H1 (cell line): ENCODE measurements around the gene RFX5. TPM values are rescaled to one million over a fixed set of nuclear protein-coding genes. Genes with fewer than 3 reads are reported as not detected.

Experiments used
- CTCF ChIA-PET: fragments of 300-600 bp; sonication (Branson Sonifier 250); formaldehyde crosslinking; loops from one replicate; lab custom pipeline; 2021; ENCODE audit not compliant: partially characterized antibody; lab: Charles Lee
- POLR2A ChIA-PET: fragments of 300-600 bp; sonication (Branson Sonifier 250); formaldehyde crosslinking; loops from one replicate; lab custom pipeline; 2021; ENCODE audit warnings: inconsistent platforms; ENCODE audit not compliant: partially characterized antibody; lab: Charles Lee
- DNase-seq, 2 experiments: peaks; one replicate each; pipeline versions ENCODE4 v3.0.0 to v3.0.0-alpha.2; 2010 to 2022; ENCODE audit warnings: low spot score in 2 of 2, low read depth in 1 of 2, mixed read lengths in 1 of 2
- FAIRE-seq: peaks from 2 replicates; lab custom pipeline; 2011; peaks lifted over from hg19 to GRCh38; lab: Jason Lieb, UNC
- H2AFZ ChIP-seq: 2 replicates; pipeline ENCODE4 v1.8.1; 2012; ENCODE audit warnings: low read length, inconsistent platforms
- H2AK5ac ChIP-seq: 2 replicates; pipeline ENCODE4 v1.6.1; 2013; ENCODE audit warnings: low read depth, low read length
- H2BK120ac ChIP-seq: replicated peaks from 2 replicates; pipeline ENCODE3; 2013; ENCODE audit warnings: low read depth, low read length, inconsistent platforms
- H2BK12ac ChIP-seq: 2 replicates; pipeline ENCODE4 v1.6.1; 2013; ENCODE audit warnings: low read depth, low read length
- H2BK15ac ChIP-seq: 2 replicates; pipeline ENCODE4 v1.6.1; 2013; ENCODE audit warnings: low read length
- H2BK20ac ChIP-seq: 2 replicates; pipeline ENCODE4 v1.6.1; 2013; ENCODE audit warnings: low read length
- H2BK5ac ChIP-seq: 2 replicates; pipeline ENCODE4 v1.6.1; 2013; ENCODE audit warnings: low read depth, low read length
- H3K14ac ChIP-seq: 2 replicates; pipeline ENCODE4 v1.6.1; 2013; ENCODE audit warnings: inconsistent platforms; ENCODE audit not compliant: insufficient read length
- H3K18ac ChIP-seq: 2 replicates; pipeline ENCODE4 v1.6.1; 2013; ENCODE audit warnings: low read length; ENCODE audit errors: extremely low read depth
- H3K23ac ChIP-seq: 2 replicates; pipeline ENCODE4 v1.6.1; 2013; ENCODE audit warnings: inconsistent platforms; ENCODE audit not compliant: insufficient read length
- H3K23me2 ChIP-seq: 2 replicates; pipeline ENCODE4 v1.6.1; 2013; ENCODE audit warnings: low read depth, low read length
- H3K27ac ChIP-seq: 2 replicates; pipeline ENCODE4 v1.6.1; 2011; ENCODE audit warnings: low read depth, low read length, inconsistent platforms
- H3K27me3 ChIP-seq, 4 experiments: replicated peaks in 1 of 4; 1 replicate in 1 of 4; 2 replicates in 3 of 4; pipeline versions ENCODE4 v1.6.1 to v1.8.1; 2011 to 2013; ENCODE audit warnings: low read length in 3 of 4, mild to moderate bottlenecking in 3 of 4, inconsistent platforms in 2 of 4, mixed read lengths in 2 of 4, moderate library complexity in 1 of 4; ENCODE audit not compliant: control insufficient read depth in 3 of 4, insufficient read depth in 3 of 4; ENCODE audit errors: extremely low read depth in 1 of 4
- H3K36me3 ChIP-seq, 4 experiments: 2 replicates each; pipeline versions ENCODE4 v1.6.1 to v1.8.1; 2011 to 2013; ENCODE audit warnings: mild to moderate bottlenecking in 4 of 4, low read length in 3 of 4, moderate library complexity in 2 of 4, control low read depth in 1 of 4, inconsistent platforms in 1 of 4; ENCODE audit not compliant: insufficient read depth in 4 of 4, control insufficient read depth in 2 of 4
- H3K4ac ChIP-seq: replicated peaks from 2 replicates; pipeline ENCODE3; 2013; ENCODE audit warnings: low read length, low read depth, mixed read lengths, inconsistent platforms; ENCODE audit not compliant: insufficient read length
- H3K4me1 ChIP-seq, 4 experiments: replicated peaks in 1 of 4; 1 replicate in 1 of 4; 2 replicates in 3 of 4; pipeline versions ENCODE4 v1.6.1 to v1.8.1; 2011 to 2013; ENCODE audit warnings: low read length in 3 of 4, inconsistent platforms in 2 of 4, mixed read lengths in 1 of 4; ENCODE audit not compliant: insufficient read depth in 4 of 4, control insufficient read depth in 3 of 4
- H3K4me2 ChIP-seq, 2 experiments: 2 replicates each; pipeline versions ENCODE4 v1.6.1 to v1.8.1; 2011 to 2013; ENCODE audit warnings: low read depth in 2 of 2, low read length in 2 of 2, control low read depth in 1 of 2, inconsistent platforms in 1 of 2, mild to moderate bottlenecking in 1 of 2; ENCODE audit not compliant: insufficient read depth in 1 of 2
- H3K4me3 ChIP-seq, 4 experiments: fragments of 200-600, 300-600 bp in 1 of 4; sonication (generic), shearing (Covaris generic), sonication (Bioruptor Twin) in 1 of 4; 2 replicates each; pipeline versions ENCODE4 v1.5.1 to v1.8.1; 2011 to 2016; ENCODE audit warnings: low read length in 4 of 4, low read depth in 3 of 4, control low read depth in 2 of 4, inconsistent platforms in 2 of 4, mild to moderate bottlenecking in 2 of 4, mixed read lengths in 1 of 4, moderate library complexity in 1 of 4; ENCODE audit not compliant: insufficient read depth in 2 of 4; ENCODE audit errors: extremely low read depth in 1 of 4
- H3K56ac ChIP-seq: replicated peaks from 2 replicates; pipeline ENCODE3; 2013; ENCODE audit warnings: low read depth, mild to moderate bottlenecking, mixed read lengths, low read length, inconsistent platforms; ENCODE audit not compliant: insufficient read length
- H3K79me1 ChIP-seq: 2 replicates; pipeline ENCODE4 v1.6.1; 2013; ENCODE audit warnings: low read depth, low read length, control low read depth
- H3K79me2 ChIP-seq, 2 experiments: 2 replicates each; pipeline versions ENCODE4 v1.6.1 to v1.8.1; 2012 to 2013; ENCODE audit warnings: low read length in 2 of 2, mild to moderate bottlenecking in 2 of 2, inconsistent platforms in 1 of 2; ENCODE audit not compliant: insufficient read depth in 2 of 2, control insufficient read depth in 1 of 2
- H3K9ac ChIP-seq, 4 experiments: replicated peaks in 1 of 4; 1 replicate in 1 of 4; 2 replicates in 3 of 4; pipeline versions ENCODE4 v1.6.1 to v1.8.1; 2011 to 2013; ENCODE audit warnings: low read depth in 3 of 4, low read length in 3 of 4, control low read depth in 2 of 4, mild to moderate bottlenecking in 2 of 4, moderate library complexity in 2 of 4, inconsistent platforms in 1 of 4; ENCODE audit errors: extremely low read depth in 1 of 4
- H3K9me3 ChIP-seq, 2 experiments: 2 replicates each; pipeline versions ENCODE4 v1.6.1 to v1.8.1; 2012 to 2013; ENCODE audit warnings: mild to moderate bottlenecking in 2 of 2, moderate library complexity in 2 of 2, control low read depth in 1 of 2, inconsistent platforms in 1 of 2, low read depth in 1 of 2, low read length in 1 of 2, mixed read lengths in 1 of 2; ENCODE audit not compliant: insufficient read depth in 2 of 2
- H4K20me1 ChIP-seq, 2 experiments: replicated peaks in 1 of 2; 2 replicates each; pipeline versions ENCODE3 to v1.8.1; 2011 to 2013; ENCODE audit warnings: inconsistent platforms in 2 of 2, low read length in 2 of 2, mild to moderate bottlenecking in 1 of 2; ENCODE audit not compliant: insufficient read depth in 2 of 2, control insufficient read depth in 1 of 2
- H4K5ac ChIP-seq: 2 replicates; pipeline ENCODE4 v1.6.1; 2013; ENCODE audit warnings: low read length, low read depth, mixed read lengths, inconsistent platforms; ENCODE audit not compliant: insufficient read length
- H4K8ac ChIP-seq: 2 replicates; pipeline ENCODE4 v1.8.0; 2013; ENCODE audit warnings: mild to moderate bottlenecking, moderate library complexity, low read length, inconsistent platforms; ENCODE audit not compliant: insufficient read depth; ENCODE audit errors: extremely low read depth
- H4K91ac ChIP-seq: replicated peaks from 2 replicates; pipeline ENCODE3; 2013; ENCODE audit warnings: low read length, mixed read lengths, inconsistent platforms; ENCODE audit not compliant: insufficient read length
- BACH1 ChIP-seq: IDR thresholded peaks from 2 replicates; pipeline ENCODE4 v1.6.1; 2012; ENCODE audit warnings: low read length, improper control_type of control experiment
- EGR1 ChIP-seq: IDR thresholded peaks from 2 replicates; pipeline ENCODE4 v1.6.1; 2011; ENCODE audit warnings: low read depth, low read length, borderline replicate concordance
- EP300 ChIP-seq, 2 experiments: IDR thresholded peaks; 1 replicate in 1 of 2; 2 replicates in 1 of 2; pipeline ENCODE4 v1.6.1; 2011 to 2012; ENCODE audit warnings: low read depth in 2 of 2, low read length in 2 of 2, mild to moderate bottlenecking in 2 of 2, borderline replicate concordance in 1 of 2, inconsistent platforms in 1 of 2, moderate library complexity in 1 of 2
- EZH2 ChIP-seq: fragments of 200-600 bp; sonication (generic); IDR thresholded peaks from 2 replicates; pipeline ENCODE4 v1.7.1; 2012; ENCODE audit warnings: low read depth, mild to moderate bottlenecking, moderate library complexity, low read length, inconsistent platforms; ENCODE audit not compliant: severe bottlenecking
- NANOG ChIP-seq: IDR thresholded peaks from 2 replicates; pipeline ENCODE4 v1.6.1; 2011; ENCODE audit warnings: low read length, low read depth, mild to moderate bottlenecking, inconsistent platforms; ENCODE audit not compliant: insufficient read depth, poor library complexity, severe bottlenecking
- RFX5 ChIP-seq: IDR thresholded peaks from 2 replicates; pipeline ENCODE4 v1.6.1; 2011; ENCODE audit warnings: low read depth, low read length, improper control_type of control experiment, borderline replicate concordance
- SAP30 ChIP-seq: fragments of 300-600 bp; sonication (generic); IDR thresholded peaks from 2 replicates; pipeline ENCODE4 v1.7.1; 2012; ENCODE audit warnings: low read length, moderate library complexity, mild to moderate bottlenecking, inconsistent platforms; ENCODE audit not compliant: insufficient read depth, insufficient replicate concordance
- SP1 ChIP-seq: IDR thresholded peaks from 2 replicates; pipeline ENCODE4 v1.6.1; 2011; ENCODE audit warnings: low read depth, low read length
- TBP ChIP-seq: IDR thresholded peaks from 2 replicates; pipeline ENCODE4 v1.6.1; 2011; ENCODE audit warnings: low read depth, low read length, improper control_type of control experiment
- YY1 ChIP-seq: IDR thresholded peaks from 2 replicates; pipeline ENCODE4 v1.6.1; 2011; ENCODE audit warnings: low read depth, mild to moderate bottlenecking, low read length
- WGBS, 2 experiments: shearing (Covaris generic) in 1 of 2; methylation state at CpG; one replicate each; pipeline versions ENCODE4 v1.1.6 to v1.1.7; 2013 to 2015; ENCODE audit warnings: low lambda C conversion rate in 2 of 2, mixed read lengths in 2 of 2, inconsistent platforms in 1 of 2, low coverage in 1 of 2, missing lambda C conversion rate in 1 of 2; ENCODE audit not compliant: insufficient replicate concordance in 2 of 2, insufficient coverage in 1 of 2, insufficient read length in 1 of 2; ENCODE audit errors: extremely low coverage in 1 of 2, missing lambda C conversion rate in 1 of 2; 5-methylcytosine and 5-hydroxymethylcytosine counted together
- polyA plus RNA-seq, 7 experiments: library from polyadenylated mRNA; depleted of rRNA in 3 of 7; stranded (reverse) in 5 of 7; unstranded in 2 of 7; fragments of >200 nt in 5 of 7; fragments of 200-250 nt in 2 of 7; gene quantifications; 1 replicate in 5 of 7; 2 replicates in 1 of 7; 4 replicates in 1 of 7; pipeline versions ENCODE4 v1.2.1 to v1.2.3, GENCODE V29; 2011 to 2013; ENCODE audit warnings: missing spikeins in 2 of 7, mixed read lengths in 2 of 7
- total RNA-seq: library from RNA; stranded (reverse); fragmentation: NEBNext Ultra II Directional; extraction: Animal tissue kit (Norgen Biotek cat#: 25700); gene quantifications from 2 replicates; pipeline ENCODE4 v1.2.1, GENCODE V29; 2021

The RFX5 gene
- total and polyA plus RNA-seq, 2 of the 8 experiments (the other 6 are each of a cell fraction or from before 2014, with no cell fraction given) = 27.8 to 59.7 TPM

- no peak overlapping the region for H3K14ac ChIP-seq
- WGBS, 2 experiments = 88% methylated on average over 4 of the region's 4 CpGs; no CpG with 5 or more reads in 1 of the 2 experiments
- H3K23ac ChIP-seq = no peak overlapping the region
- no peak overlapping the region for H4K8ac ChIP-seq
- H3K79me1 ChIP-seq = no peaks in the 10 kb centered on the region
- H3K18ac ChIP-seq = no peak overlapping the region
- CTCF ChIA-PET = interaction anchor here (1.3 to 11.6 kb wide), 8 partner anchors 8 to 60 kb away, joined by 3 to 129 read pairs (median 12); no protein-coding TSS in a partner anchor
- no peak overlapping the region for H2BK120ac ChIP-seq
- no peak overlapping the region for H3K4ac ChIP-seq
- no peak overlapping the region for H2BK15ac ChIP-seq
- no peak overlapping the region for H2AK5ac ChIP-seq
- peaks cover 7 to 37% (median 25%) of the 10 kb centered on the region in 4 experiments; a peak in 6 of 8 replicates for H3K36me3 ChIP-seq
- no peaks in the 10 kb centered on the region for H3K79me2 ChIP-seq
- H4K5ac ChIP-seq = no peak overlapping the region
- no peak overlapping the region for H4K91ac ChIP-seq
- no peak overlapping the region for H2BK20ac ChIP-seq
- H3K9ac ChIP-seq = no peak overlapping the region
- H3K27ac ChIP-seq = no peak overlapping the region
- no peak overlapping the region for H2BK5ac ChIP-seq
- DNase-seq (no peak), FAIRE-seq (no peak)
- H3K9me3 ChIP-seq = no peaks in the 10 kb centered on the region
- H2AFZ ChIP-seq = no peak overlapping the region
- peaks cover 0 to 3% of the 10 kb centered on the region in 2 experiments for H4K20me1 ChIP-seq
- TF ChIP-seq EP300 (IDR thresholded peaks at IDR 0.05; ENCODE audit: borderline replicate concordance in 1 of 2, low read depth in 2 of 2, low read length in 2 of 2) = no peak
- TF ChIP-seq BACH1 = no peak
- TF ChIP-seq SP1 = no peak
- TF ChIP-seq YY1 = no peak
- TF ChIP-seq EZH2 = no peak
- no peak for TF ChIP-seq TBP
- no peak for TF ChIP-seq NANOG
- no peak for TF ChIP-seq SAP30
- TF ChIP-seq RFX5 = no peak
- no peak for TF ChIP-seq EGR1
- H3K4me3 ChIP-seq = no peak overlapping the region
- no peaks in the 10 kb centered on the region for H3K27me3 ChIP-seq
- H3K4me1 ChIP-seq = 0 out of 7 replicates have a peak, but pooled peaks cover 0 to 3% (median 0%) of the 10 kb centered on the region in 4 experiments
- no peak overlapping the region for H3K56ac ChIP-seq
- POLR2A ChIA-PET = interaction anchor here (0.6 to 3.9 kb wide), 12 partner anchors 9 to 672 kb away, joined by 3 to 20 read pairs (median 6); partner anchors contain the start of genes PI4KB, RFX5 and VPS72
- no peak overlapping the region for H3K4me2 ChIP-seq
- no peak overlapping the region for H2BK12ac ChIP-seq
- no peaks in the 10 kb centered on the region for H3K23me2 ChIP-seq
These were observed 36.0 kb downstream of the RFX5 start for GRCh38 chr1:151311011-151311410.
